HG03196 (cell line): ENCODE data around the gene TUT7.
"Not testable (repeated sequence)": the region's sequence is repeated elsewhere in the genome, so short reads cannot be mapped to it uniquely, and the experiment has no call there.

Experiments used
- ATAC-seq: cut with Tn5 transposase; IDR thresholded peaks from one replicate; pipeline ENCODE4 v1.9.1; 2021; ENCODE audit not compliant: unreplicated experiment

Gene TUT7

DNA sequence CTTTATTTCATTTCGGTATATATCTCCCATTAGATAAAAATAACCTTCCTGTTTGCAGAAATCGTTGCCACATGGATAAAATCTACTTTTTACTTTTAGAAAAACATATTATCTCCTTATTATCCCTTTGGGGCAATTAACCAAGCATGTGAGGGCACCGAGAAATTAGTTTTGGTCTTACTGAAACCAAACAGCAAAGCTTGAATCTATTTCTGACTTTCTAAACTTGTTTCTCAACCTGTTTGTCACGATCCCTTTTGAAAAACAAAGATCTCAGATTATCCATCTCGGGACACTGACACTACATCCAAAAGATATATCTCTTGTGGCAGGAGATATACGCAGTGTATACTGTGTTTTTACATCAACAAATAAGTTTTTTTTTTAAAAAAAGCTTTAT lies 2.3 kb downstream of the TUT7 start:
- ATAC-seq, result no peak

DNA sequence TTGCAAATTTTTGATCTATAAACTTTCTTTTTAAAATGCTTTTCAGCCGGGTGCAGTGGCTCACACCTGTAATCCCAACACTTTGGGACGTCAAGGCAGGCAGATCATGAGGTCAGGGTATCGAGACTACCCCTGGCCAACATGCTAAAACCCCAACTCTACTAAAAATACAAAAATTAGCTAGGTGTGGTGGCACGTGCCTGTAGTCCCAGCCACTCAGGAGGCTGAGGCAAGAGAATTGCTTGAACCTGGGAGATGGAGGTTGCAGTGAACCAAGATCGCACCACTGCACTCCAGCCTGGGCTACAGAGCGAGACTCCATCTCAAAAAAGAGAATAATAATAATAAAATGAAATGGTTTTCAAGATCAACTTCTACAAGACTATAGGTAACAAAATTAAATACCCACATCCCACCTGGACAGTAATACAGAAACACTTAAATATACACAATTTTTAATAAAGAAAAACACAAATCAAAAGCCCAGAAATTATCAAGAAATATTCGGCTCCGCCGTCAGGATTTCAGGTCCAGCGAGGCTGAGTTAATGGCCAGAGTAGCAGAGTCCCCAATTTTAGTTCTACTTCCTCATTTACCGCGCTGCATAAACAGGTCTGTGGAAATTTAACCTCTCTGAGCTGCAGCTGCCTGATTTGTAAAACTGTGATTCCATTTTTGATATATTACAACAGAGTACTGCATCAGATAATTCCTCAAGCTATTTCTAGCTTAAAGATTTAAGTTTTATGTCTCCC lies 4.0 kb downstream of the TUT7 start:
- peak; percentile 27 for ATAC-seq

DNA sequence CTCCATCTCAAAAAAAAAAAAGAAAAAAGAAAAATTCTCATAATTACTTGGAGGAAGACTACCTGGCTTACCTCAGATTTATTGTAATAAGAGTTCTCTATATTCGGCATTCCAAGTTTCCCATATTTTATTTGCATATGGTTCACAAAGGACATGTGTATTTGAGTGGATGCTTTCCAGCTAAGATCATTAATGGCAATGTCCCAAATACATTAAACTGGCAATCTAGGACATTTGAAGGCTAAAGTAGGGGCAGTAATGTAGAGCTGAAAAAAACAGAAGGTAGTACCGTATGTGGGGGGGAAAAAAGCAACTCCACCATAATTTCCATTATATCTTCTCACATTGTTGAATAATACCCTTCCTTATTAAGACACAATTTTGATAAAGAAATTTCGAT lies 4.9 kb downstream of the TUT7 start:
- ATAC-seq, result no peak

DNA sequence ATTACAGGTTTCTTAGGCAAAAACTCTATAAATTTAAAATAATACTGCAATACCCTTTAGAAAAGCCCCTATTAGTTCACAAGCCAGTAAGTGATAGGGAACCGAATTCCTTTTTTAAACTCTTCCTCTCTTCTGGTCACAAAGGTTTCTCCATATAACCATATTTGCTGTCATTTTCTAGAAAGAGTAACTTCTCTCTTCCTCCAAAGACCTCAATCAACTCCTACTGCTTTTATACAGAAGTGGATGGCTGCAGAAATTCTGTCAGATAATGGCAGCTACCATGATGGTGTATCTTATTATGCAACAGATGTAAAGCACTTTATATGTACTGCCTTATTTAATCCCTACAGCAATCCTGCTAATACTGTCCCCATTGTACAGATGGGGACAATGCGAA lies 6.2 kb downstream of the TUT7 start:
- ATAC-seq, result no peak

DNA sequence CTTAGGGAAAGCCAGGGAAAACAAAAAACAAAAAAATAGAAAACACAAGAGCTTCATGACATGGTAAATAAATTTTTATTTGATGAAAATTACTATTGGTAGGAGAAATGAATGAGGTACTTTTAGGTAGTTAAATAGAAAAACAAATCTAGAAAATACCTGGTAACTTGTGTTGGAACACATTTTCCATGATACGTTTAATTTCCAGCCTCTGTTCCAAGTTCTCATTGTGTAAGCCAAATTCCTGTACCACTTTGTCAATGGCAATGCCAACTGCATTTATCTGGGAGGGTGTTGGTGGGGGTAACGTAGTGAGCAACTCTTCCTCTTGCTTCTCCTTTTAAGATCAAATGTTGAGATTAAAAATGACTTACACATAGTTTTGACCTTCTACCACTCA lies 9.4 kb downstream of the TUT7 start:
- no peak for ATAC-seq

DNA sequence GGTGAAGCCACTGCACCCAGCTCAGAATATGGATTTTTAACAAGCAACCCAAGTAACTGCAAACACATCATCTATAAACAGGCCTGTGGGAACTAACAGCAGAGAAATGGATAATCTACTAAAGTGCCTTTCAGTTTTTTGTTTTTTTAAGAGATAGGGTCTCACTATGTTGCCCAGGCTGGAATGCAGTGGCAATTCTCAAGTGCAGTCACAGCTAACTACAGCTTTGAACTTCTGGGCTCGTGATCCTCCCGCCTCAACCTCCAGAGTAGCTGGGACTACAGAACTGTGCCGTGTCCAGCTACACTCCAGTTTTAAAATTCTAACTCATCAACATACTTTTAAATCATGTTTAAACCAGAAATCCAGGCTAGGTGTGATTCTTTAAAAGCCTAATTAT lies 11.9 kb downstream of the TUT7 start:
- ATAC-seq, result no peak

DNA sequence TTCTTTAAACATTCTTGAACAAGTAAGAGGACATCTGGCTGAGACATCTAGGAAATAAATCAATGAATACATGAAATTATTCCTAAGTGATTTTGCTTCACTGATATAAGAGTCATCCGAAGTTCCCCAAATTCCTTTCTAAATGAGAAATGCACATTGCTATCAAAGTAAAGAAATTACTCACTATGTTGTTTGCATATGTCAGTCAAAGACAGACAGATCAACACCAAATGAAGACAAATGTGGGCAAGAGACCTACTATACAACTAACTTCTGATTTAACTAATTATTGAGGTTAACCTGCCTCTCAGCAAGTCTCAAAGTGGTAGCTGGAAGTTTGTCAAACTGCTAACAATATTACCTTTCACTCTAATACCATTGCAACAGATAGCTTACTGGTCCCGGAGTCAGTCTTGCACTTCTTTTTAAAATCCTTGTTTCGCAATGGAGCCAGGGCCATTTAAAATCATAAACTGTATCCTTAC lies 13.2 kb downstream of the TUT7 start:
- ATAC-seq, result no peak

DNA sequence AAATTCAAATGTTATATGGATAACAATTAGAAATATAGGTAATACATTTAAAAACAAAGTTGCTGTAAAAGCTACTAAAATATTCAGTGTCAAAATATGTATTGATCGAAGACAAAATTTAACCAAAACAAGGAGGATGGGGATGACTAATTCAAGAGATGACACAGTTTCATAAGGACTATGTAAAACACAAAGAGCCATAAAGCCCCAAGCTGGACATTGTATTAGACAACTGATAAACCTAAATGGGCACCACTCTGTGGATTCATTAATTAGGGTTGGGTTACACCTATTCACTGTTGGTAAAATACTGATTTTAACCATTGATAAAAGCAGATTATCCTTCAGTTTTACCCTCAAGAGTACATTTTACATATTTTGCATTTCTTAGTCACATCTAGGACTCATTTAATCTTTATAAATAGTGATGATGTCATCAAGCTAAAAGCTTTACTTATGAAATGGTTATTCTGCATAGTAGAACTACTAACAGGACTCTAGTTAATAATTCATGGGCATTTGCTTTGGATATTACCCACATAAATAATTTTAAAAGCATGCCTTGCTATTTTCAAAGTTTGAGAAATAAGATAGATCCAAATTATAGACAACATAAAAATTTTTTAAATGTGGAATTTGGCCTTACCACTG lies 13.7 kb downstream of the TUT7 start:
- ATAC-seq, result no peak

DNA sequence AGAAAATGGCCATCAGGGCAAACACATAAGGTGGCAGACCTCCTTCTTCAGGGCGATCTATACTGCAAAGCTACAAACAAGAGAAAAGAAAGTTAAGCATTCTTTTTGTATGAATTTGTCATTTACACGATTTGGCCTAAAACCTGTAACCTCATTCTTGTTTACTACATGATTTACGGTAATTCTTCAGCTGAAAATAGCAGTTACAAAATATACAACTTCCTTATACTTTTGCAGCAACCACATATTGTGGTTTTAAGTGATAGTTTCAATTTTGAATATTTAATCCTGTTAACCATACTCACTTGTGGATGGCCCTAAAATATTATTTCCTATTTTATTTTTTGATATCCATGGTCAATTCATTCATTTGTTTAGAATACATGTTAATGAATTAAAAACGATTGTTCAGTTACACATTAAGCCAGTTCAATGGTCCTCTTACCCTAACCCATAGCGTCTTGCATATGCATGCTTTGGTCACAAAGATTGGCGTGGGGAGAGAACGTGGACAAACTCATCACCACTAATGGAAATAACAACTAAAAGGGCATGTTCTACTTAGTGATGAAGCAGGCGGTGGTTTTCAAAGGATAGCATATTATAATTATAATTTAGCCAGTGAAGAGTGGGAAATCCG lies 16.6 kb downstream of the TUT7 start:
- no peak for ATAC-seq

DNA sequence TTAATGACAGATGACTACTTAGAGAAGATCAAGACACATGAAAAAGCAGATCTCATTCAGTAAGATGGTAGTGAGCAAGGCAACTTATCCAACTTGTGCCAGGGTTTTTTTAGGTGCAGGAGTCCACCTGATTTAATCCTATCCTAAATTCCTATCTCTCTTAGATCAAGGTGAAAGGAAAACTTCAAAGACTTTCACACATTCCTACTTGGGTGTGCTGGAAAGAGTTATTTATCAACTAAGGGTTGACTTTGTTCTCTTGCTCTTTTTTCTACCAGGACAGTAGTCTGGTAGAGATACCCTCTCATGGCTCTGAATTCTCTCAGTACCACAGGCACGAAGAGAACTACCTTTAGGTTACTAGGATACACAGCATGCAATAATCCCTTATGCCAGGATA lies 18.2 kb downstream of the TUT7 start:
- ATAC-seq, result no peak

DNA sequence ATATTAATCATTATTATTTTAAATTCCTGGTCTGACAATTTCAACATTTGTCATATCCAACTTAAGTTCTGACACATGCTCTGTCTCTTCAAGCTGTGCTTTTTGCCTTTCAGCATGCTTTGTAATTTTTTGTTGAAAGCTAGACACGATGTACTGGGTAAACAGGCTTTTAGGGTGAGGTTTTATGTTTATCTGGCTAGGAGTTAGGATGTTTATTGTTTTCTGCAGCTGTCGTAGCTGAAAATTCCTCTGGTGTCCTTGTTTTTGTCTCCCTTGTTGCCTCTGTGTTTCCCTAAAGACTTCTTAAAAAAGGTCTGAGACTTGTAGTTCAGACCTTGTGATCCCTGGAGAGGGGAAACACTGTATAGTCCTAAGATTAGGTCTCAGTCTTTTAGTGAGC lies 20.6 kb downstream of the TUT7 start:
- ATAC-seq, result no peak

DNA sequence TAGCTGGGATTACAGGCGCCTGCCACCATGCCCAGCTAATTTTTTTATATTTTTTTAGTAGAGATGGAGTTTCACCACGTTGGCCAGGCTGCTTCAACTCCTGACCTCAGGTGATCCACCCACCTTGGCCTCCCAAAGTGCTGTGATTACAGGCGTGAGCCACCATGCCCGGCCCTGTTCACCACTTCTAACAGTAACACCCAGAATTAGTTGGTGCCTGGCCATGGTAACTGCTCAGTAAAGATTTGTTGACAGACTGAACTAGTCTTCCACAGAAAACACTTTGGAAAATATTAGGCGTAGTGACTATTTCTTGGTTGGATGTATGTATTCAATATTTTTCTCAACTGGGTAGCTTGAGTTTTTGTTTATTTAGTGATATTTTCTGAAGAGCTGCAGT lies 24.0 kb downstream of the TUT7 start:
- ATAC-seq, result no peak

DNA sequence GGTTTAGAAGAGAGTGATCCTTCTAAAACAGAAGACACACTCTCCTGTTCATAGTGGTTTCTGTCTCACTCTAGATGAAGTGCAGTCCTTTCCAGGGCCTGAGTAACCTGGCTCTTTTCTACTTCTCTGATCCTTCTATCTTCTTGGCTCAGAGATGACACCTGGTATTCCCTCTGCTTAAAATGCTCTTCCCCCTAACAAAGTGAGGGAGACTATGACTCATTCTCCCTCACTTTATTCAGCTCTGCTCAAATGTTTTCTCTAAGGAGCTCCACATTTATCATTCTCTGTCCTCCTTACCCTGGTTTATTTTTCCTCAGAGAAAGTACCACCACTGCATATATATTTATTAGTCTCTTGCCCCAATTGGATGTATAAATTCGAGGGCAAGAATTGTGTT lies 24.6 kb downstream of the TUT7 start:
- ATAC-seq, result no peak

DNA sequence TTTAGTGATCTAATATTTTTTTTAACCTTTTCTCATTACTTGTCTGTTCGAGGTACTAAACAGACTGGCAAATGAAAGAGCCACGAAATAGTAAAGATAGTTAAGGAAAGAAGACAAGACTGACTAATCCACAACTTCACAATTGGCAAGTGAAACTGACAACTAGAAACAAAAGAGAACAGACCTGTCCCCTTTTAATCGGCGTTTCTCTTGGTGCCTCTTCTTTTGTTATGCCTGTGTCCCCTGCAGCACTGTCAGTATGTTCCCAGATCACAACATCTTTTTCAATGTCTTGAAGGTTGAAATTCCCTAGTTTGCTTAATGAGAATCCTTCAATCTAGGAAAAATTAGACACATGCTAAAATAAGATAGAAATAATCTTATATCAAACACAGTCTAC lies 26.1 kb downstream of the TUT7 start:
- no peak for ATAC-seq

DNA sequence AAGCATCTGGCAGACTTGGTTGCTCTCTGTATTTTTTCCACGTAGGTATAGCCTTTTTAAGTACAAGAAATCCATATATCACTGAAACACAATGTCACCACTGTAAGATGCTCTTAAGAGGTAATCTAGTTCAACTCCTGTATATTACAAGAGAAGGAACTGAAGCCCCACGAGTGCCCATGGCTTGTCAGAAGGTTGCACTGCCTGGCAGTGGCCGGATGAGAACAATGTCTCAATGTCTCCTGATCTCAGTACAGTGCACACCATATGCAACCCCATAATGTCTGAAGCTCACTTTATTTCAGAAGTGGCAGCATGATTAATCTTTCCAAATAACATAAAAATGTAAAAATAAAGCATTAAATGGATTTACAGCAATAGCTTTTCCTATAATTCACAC lies 27.7 kb downstream of the TUT7 start:
- ATAC-seq, result no peak

DNA sequence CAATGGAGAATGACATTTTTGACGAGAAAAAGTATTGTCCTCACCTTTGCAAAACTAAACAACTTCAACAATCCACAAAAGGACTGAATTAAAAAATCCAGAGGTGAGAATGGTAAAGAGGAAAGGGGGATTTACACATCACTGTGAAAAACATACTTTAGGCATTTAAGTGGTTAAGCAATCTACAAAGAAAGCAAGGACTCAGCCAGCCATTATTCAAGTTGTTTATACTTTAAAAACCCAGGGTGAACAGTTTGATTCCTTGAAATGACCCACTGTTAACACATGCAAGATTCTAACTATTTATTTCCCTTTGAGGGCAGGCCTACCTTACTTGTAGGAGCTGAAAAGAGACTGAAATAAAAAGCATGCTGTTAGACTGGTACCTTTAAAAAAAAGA lies 29.3 kb downstream of the TUT7 start:
- no peak for ATAC-seq

DNA sequence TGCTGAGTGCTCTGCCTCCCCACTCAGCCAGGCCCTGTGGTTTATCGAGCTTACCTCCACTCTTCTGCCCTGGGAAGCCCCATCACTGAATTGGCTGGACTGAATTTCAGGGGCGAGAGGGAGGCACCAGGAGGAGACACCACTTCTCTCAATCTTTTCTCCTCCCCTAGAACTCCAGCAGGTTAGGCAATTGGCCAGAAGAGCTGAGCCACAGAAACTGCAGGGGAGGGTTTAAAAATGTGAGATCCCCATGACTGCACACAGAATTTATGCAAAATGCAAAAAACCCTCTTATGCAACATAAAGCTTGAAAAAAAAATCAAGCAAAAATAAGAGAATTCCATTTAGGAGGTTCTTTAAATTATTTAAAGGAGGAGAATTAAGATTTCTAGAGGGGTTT lies 29.9 kb downstream of the TUT7 start:
- ATAC-seq, result no peak

DNA sequence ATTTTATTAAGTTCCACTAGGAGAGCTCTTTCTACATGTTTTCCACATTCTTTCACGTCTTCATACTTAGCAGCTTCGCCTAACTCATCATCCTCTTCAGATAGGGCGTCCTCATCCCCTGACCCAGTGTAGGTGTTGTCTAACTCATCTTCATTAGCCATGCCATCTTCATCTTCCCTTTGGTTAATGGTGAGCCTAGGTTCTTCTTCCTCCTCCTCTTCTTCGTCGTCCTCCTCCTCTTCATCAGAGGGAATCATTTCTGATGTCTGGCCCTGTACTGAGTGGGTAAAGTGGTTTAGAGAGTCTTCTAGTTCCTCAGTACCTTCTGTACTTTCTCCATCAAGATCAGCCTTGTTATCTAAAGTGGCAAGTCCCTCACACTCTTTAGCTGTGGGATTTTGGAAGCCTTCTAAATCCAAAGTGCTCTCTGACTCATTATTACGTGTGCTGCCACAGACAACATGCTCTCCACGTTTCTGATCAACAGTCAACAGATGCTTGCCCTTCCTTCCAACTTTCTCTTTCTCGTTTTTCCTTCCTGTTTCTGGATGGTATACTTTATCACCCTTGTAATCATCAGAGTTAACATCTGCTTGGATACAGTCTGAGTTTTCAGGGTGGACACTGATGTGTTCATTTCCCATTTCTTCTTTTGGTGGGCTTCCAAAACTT lies 31.1 kb downstream of the TUT7 start:
- no peak for ATAC-seq

DNA sequence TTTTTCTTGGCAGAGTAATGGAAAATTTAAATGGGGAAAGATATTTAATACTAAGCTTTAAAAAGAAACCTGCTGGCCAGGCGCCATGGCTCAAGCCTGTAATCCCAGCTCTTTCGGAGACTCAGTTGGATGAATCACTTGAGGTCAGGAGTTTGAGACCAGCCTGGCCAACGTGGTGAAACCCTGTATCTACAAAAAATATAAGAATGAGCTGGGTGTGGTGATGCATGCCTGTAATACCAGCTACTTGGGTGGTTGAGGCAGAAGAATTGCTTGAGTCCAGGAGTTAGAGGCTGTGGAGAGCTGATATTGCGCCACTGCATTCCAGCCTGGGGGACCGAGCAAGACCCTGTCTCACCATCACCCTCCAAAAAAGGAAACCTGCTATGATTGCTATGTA lies 32.8 kb downstream of the TUT7 start:
- ATAC-seq, result no peak

DNA sequence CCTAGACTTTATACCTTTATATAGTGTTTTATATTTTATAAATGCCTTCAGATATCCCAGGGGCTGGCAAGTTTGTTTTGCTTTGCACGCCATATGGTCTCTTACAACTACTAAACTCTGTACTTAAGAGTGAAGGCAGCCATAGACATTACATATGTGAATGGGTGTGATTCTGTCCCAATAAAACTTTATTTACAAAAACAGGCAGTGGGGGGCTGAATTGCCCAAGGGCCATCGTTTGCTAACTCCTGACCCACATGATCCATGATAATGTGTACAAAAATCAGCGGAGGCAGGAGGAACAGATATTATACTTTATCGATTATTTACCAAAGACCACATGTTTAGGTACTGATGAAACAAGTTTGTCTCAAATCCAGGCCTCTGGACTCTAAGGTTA lies 36.0 kb downstream of the TUT7 start:
- no peak for ATAC-seq

DNA sequence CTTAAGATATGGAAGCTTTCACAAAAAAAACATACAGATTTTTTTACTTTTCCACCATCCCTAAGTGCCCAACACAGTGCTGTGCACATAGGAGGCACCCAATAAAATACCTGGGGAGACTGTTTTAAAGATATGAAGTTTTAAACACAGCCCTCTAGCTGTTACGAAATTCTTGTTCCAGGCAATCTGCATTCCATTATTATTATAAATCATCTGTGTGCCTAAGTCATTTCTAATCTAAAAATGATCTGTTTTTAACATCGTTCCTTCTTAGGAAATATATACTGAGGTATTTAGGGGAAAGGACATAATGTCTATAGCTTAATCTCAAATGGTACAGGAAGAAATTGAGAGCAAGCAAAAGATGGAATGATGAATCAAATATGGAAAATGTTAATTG lies 39.1 kb downstream of the TUT7 start:
- ATAC-seq, result no peak

DNA sequence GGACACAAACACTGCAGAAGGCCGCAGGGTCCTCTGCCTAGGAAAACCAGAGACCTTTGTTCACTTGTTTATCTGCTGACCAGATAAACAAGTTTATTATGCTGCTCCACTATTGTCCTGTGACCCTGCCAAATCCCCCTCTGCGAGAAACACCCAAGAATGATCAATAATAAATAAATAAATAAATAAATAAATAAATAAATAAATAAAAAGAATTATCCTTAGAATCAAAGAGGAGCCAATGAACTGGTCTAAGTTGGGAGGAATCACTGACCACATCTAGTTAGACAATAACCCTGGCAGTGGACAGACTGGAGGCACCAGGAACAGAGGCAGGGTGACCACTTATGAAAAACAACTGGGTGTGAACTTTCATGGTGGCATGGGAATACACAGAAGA lies 41.3 kb downstream of the TUT7 start:
- ATAC-seq, result not testable (repeated sequence)
